ENCODE data around the gene CFAP73. TPM values are rescaled to one million over a fixed set of nuclear protein-coding genes. Genes with fewer than 3 reads are reported as not detected.

CFAP73 gene
- total RNA-seq, 4 donors from 2014 or later: not detected

- peaks cover 15 to 25% (median 17%) of the 10 kb centered on the region in 3 donors for H3K27me3 ChIP-seq
- no peaks in the 10 kb centered on the region for H3K36me3 ChIP-seq
- H3K4me1 ChIP-seq: no peaks in the 10 kb centered on the region
- no peak within 1 kb of the TSS for H3K27ac ChIP-seq
- TF ChIP-seq POLR2A (IDR thresholded peaks at IDR 0.05) (no peak), CTCF (IDR thresholded peaks at IDR 0.05 in 4 of 5, conservative IDR thresholded peaks at IDR 0.05 in 1 of 5) (no peak)
- H3K4me3 ChIP-seq: no peak within 1 kb of the TSS
- ATAC-seq (no peak), DNase-seq (no peak)
- no peaks in the 10 kb centered on the region for H3K9me3 ChIP-seq
- in situ Hi-C loops (cut with MboI; ENCODE audit: low sequenced_read_pairs in 4 of 4) (no loop called here), intact Hi-C loops (cut with DNase I; ENCODE audit: low total_unique reads) (no loop called here)
These were observed 14.1 kb upstream of the CFAP73 start, which contains the start of gene RASAL1 for GRCh38 chr12:113135178-113136127. TSS of gene RASAL1 (minus strand) at chr12:113135761. CDS start at chr12:113135462, 299 bp downstream.

- peaks cover 15 to 25% (median 17%) of the 10 kb centered on the region in 3 donors for H3K27me3 ChIP-seq
These were observed 13.2 kb upstream of the CFAP73 start for GRCh38 chr12:113136128-113136989.

GRCh38 chr12:113136990-113137511 is 12.5 kb upstream of the CFAP73 start:
- in situ Hi-C loops (cut with MboI; ENCODE audit: low sequenced_read_pairs in 4 of 4): no loop called here
- no peaks in the 10 kb centered on the region for H3K4me1 ChIP-seq
- DNase-seq (no peak), ATAC-seq (no peak)
- intact Hi-C loops (cut with DNase I; ENCODE audit: low total_unique reads): no loop called here
- H3K27ac ChIP-seq: no peak overlapping the region
- H3K4me3 ChIP-seq: no peak overlapping the region
- no peaks in the 10 kb centered on the region for H3K9me3 ChIP-seq
- H3K36me3 ChIP-seq: no peaks in the 10 kb centered on the region
- TF ChIP-seq POLR2A (IDR thresholded peaks at IDR 0.05): no peak
- peaks cover 15 to 25% (median 17%) of the 10 kb centered on the region in 3 donors for H3K27me3 ChIP-seq

More at GRCh38 chr12:113136128-113136989, 13.2 kb upstream of the CFAP73 start:
- Histone ChIP-seq H3K9me3 (no peaks in the 10 kb centered on the region), H3K27ac (no peak overlapping the region), H3K4me3 (no peak overlapping the region), H3K36me3 (no peaks in the 10 kb centered on the region), H3K4me1 (no peaks in the 10 kb centered on the region)
- DNase-seq: no peak
- in situ Hi-C loops (cut with MboI; ENCODE audit: low sequenced_read_pairs in 4 of 4) (no loop called here), intact Hi-C loops (cut with DNase I; ENCODE audit: low total_unique reads) (no loop called here)
- ATAC-seq: no peak
- TF ChIP-seq CTCF (IDR thresholded peaks at IDR 0.05 in 4 of 5, conservative IDR thresholded peaks at IDR 0.05 in 1 of 5): no peak
- no peak for TF ChIP-seq POLR2A (IDR thresholded peaks at IDR 0.05)

- TF ChIP-seq POLR2A (IDR thresholded peaks at IDR 0.05): no peak
- no peak for TF ChIP-seq CTCF (IDR thresholded peaks at IDR 0.05 in 4 of 5, conservative IDR thresholded peaks at IDR 0.05 in 1 of 5)
- DNase-seq (no peak), ATAC-seq (no peak)
- intact Hi-C loops (cut with DNase I; ENCODE audit: low total_unique reads) (no loop called here), in situ Hi-C loops (cut with MboI; ENCODE audit: low sequenced_read_pairs in 4 of 4) (no loop called here)
- Histone ChIP-seq H3K9me3 (no peaks in the 10 kb centered on the region), H3K4me3 (no peak overlapping the region), H3K27ac (no peak overlapping the region), H3K36me3 (no peaks in the 10 kb centered on the region), H3K4me1 (no peaks in the 10 kb centered on the region), H3K27me3 (peaks cover 15 to 25% (median 17%) of the 10 kb centered on the region in 3 donors)
These were observed 11.4 kb upstream of the CFAP73 start for GRCh38 chr12:113137861-113138783.
